A673 (cell line): ENCODE results near the gene ARID3B.

Source experiments
- EZH2 ChIP-seq: fragments of 200-600 bp; sonication (generic); IDR thresholded peaks from 2 replicates; pipeline ENCODE4 v1.6.1; 2017; ENCODE audit warnings: borderline replicate concordance, low read depth, mild to moderate bottlenecking, mixed read lengths, antibody characterized with exemption, low read length; ENCODE audit not compliant: poor library complexity, severe bottlenecking
- TF ChIP-seq, protein P1 (sequence below): fragments of 300-800, 200-600 bp; sonication (generic); conservative IDR thresholded peaks from 2 replicates; pipeline ENCODE4 v1.5.1; 2017; ENCODE audit warnings: low read depth, mild to moderate bottlenecking, antibody characterized with exemption, low read length, moderate library complexity, mixed read lengths

GRCh38 chr15:74540161-74540760 is 759 bp upstream of the ARID3B start:
- TF ChIP-seq, protein P1, sequence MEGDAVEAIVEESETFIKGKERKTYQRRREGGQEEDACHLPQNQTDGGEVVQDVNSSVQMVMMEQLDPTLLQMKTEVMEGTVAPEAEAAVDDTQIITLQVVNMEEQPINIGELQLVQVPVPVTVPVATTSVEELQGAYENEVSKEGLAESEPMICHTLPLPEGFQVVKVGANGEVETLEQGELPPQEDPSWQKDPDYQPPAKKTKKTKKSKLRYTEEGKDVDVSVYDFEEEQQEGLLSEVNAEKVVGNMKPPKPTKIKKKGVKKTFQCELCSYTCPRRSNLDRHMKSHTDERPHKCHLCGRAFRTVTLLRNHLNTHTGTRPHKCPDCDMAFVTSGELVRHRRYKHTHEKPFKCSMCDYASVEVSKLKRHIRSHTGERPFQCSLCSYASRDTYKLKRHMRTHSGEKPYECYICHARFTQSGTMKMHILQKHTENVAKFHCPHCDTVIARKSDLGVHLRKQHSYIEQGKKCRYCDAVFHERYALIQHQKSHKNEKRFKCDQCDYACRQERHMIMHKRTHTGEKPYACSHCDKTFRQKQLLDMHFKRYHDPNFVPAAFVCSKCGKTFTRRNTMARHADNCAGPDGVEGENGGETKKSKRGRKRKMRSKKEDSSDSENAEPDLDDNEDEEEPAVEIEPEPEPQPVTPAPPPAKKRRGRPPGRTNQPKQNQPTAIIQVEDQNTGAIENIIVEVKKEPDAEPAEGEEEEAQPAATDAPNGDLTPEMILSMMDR: no peak
- no peak for TF ChIP-seq EZH2
